Colon (tissue), 2 donors: Measurements from ENCODE around the gene IRF4.
"Not testable (repeated sequence)": the region's sequence is repeated elsewhere in the genome, so short reads cannot be mapped to it uniquely, and the experiment has no call there.

Experiments used
- FAIRE-seq: peaks from 2 replicates; lab custom pipeline; 2012; peaks lifted over from hg19 to GRCh38; lab: Jason Lieb, UNC
- donor health status: control.
- donor health status: control.

Gene IRF4

DNA sequence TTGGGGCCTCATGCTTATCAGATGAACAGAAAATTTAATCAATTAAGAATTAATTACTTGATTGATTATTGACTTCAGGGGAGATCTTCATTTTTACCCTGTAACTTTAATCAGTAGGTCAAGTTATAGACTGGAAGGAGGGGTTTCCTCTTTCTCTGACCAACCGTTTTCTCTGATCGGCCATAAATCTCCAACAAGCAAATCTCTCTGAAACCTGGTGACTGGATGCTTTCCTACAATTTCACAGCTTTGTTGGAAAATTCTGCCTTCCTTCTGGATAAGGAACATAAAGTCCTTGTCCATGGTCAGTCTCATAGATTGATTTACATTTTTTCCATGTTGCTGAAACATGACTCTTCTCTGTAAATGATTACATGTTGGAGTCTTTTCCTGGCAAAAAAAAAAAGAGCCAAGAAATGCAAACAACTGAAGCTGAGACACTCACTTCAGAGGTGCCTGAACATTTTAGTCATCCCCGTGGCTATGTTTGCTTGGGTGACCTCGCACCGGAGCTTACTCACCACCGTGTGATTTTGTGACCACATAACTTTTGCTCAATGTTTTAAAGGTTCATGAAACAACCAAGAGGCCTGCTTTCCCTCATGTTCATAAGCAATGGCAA is 31.0 kb downstream of the IRF4 start:
- no peak for FAIRE-seq

- no peak for FAIRE-seq
These were observed 31.7 kb downstream of the IRF4 start for GRCh38 chr6:423055-423798.

- no peak for FAIRE-seq
These were observed 32.3 kb downstream of the IRF4 start for GRCh38 chr6:423799-424345.

DNA sequence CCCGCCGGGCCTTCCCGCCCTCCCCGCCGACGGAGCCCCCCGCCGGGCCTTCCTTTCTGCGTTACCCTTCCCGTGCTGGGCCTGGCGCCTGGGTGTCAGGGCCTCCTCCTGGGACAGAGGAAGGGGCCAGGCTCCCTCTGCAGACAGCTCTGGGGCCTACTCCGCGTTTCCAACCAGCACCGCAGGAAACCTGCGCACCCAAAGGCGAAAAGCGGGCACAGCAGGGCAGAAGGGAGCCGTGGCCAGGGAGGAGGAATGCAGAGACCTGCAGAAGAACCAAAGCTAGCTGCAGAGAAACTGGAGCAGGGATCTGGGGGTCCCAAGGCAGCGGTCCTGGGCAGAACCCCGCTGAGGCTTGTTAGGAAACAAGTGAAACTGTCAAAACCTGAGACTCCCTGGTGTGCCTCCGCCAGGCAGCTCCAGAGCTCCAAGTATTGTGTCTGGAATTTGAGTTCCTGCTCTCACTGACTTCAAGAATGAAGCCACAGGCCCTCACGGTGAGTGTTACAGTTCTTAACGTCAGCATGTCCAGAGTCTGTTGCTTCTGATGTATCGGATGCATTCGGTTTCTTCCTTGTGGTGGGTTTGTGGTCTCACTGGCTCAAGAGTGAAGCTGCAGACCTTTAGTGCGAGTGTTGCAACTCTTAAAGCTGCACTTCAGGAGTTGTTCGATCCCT is 33.3 kb downstream of the IRF4 start:
- no peak for FAIRE-seq

- FAIRE-seq, result not testable (repeated sequence)
These were observed 33.9 kb downstream of the IRF4 start for GRCh38 chr6:425418-425788.

DNA sequence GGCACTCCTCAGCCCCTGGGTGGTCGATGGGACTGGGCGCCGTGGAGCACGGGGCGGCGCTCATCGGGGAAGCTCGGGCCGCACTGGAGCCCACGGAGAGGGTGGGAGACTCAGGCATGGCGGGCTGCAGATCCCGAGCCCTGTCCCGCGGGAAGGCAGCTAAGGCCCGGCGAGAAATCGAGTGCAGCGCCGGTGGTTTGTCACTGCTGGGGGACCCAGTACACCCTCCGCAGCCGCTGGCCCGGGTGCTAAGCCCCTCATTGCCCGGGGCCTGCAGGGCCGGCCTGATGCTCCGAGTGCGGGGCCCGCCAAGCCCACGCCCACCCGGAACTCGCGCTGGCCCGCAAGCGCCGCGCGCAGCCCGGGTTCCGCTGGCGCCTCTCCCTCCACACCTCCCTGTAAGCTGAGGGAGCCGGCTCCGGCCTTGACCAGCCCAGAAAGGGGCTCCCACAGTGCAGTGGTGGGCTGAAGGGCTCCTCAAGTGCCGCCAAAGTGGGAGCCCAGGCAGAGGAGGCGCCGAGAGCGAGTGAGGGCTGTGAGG is 34.7 kb downstream of the IRF4 start:
- not testable (repeated sequence) for FAIRE-seq

GRCh38 chr6:428047-428603 is 36.6 kb downstream of the IRF4 start:
- FAIRE-seq, result no peak

- no peak for FAIRE-seq
These were observed 38.1 kb downstream of the IRF4 start for GRCh38 chr6:429515-430121.

- FAIRE-seq, result no peak
These were observed 40.0 kb downstream of the IRF4 start for GRCh38 chr6:431504-431903.

- no peak for FAIRE-seq
These were observed 40.4 kb downstream of the IRF4 start for GRCh38 chr6:431986-432385.

GRCh38 chr6:434051-434705 is 42.6 kb downstream of the IRF4 start:
- no peak for FAIRE-seq

GRCh38 chr6:435441-436307 is 44.1 kb downstream of the IRF4 start:
- no peak for FAIRE-seq

- FAIRE-seq, result no peak
These were observed 44.9 kb downstream of the IRF4 start for GRCh38 chr6:436308-437036.

- no peak for FAIRE-seq
These were observed 45.5 kb downstream of the IRF4 start for GRCh38 chr6:437037-437392.

- no peak for FAIRE-seq
These were observed 47.1 kb downstream of the IRF4 start for GRCh38 chr6:438634-439170.

- FAIRE-seq, result no peak
These were observed 48.2 kb downstream of the IRF4 start for GRCh38 chr6:439641-440167.

DNA sequence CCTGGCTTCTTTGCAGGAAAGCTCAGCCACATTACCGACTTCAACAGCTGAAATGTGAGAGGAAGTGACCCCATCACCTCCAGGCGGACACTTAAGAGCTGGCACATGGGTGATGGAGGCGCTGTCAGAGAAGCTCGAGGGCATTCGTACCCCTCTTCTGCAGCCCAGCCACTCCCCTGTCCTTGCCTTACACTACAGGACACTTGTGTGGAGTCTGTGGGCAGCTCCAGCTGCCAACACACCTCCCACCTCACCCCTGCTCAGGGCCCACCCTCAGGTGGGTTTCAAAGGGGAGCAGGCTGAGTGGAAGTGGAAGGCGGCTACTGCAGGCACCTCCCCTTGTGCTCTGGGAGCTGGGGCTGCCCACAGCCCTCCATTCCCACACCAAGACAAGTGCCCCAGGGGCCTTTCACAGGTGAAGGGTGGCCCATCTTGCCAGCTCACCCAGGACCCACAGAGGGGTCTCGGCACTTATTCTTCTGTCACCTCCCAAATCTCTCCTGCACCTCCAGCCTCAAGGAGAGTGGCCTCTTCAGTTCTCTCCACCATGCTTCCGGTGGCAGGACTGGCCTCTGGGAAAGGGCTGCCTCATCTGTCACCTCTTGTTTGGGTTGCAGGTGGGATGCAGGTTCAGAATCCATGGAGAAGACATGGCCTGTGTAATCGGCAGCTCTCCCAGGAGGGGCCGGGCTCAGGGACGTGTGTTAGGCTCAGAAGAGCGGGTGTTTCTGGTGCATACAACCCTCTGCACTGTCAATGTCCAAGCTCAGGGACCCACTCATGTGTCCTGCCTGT is 49.8 kb downstream of the IRF4 start:
- no peak for FAIRE-seq

DNA sequence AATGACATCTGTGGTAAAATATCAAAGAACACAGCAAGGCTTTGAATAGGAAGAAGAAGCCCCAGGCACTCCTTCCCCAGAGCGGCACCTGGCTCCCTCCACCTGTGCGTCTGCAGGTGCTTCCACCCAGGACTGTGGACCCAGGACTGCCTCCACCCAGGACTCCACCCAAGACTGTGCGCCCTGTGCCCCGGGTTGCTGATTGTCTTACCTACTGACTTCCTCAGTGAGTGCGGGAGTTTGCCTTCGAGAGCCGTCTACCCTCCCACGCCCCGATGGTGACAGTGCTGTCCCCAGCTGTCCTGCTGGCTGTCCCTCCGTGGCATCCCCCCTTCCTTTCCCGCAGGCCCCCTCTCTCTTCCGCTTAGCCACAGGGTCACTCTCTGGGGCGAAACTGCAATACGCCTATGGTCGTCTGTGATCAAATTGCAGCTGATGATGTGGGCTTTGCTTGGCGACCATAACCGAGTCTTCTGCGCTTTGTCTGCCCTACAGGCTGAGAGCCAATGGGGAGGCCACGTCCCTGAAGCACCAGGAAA is 52.1 kb downstream of the IRF4 start:
- FAIRE-seq, result no peak
